Left ventricle myocardium inferior (tissue), 1 donor: ENCODE results near the gene GNAI3. TPM values are rescaled to one million over a fixed set of nuclear protein-coding genes. Genes with fewer than 3 reads are reported as not detected.

Experiments
- DNase-seq: peaks from one replicate; pipeline ENCODE4 v3.0.0-alpha.2; 2020
- H3K27ac ChIP-seq: fragments of 200-600 bp; replicated peaks from 2 replicates; pipeline ENCODE4 v1.8.0; 2021
- H3K27me3 ChIP-seq: fragments of 200-600 bp; 2 replicates; pipeline ENCODE4 v1.8.0; 2021; ENCODE audit warnings: low read depth
- H3K36me3 ChIP-seq: fragments of 200-600 bp; 2 replicates; pipeline ENCODE4 v1.8.0; 2021
- H3K4me1 ChIP-seq: fragments of 200-600 bp; 2 replicates; pipeline ENCODE4 v1.8.0; 2021
- H3K4me3 ChIP-seq: fragments of 200-600 bp; 2 replicates; pipeline ENCODE4 v1.8.0; 2021; ENCODE audit warnings: mild to moderate bottlenecking, moderate library complexity
- H3K9me3 ChIP-seq: fragments of 200-600 bp; replicated peaks from 2 replicates; pipeline ENCODE4 v1.8.0; 2021
- intact Hi-C: fragments of 100-400 bp; cut with micrococcal nuclease; formaldehyde crosslinking; loops from one replicate; pipeline ENCODE4 v1.11.0; 2022
- total RNA-seq: library from RNA; stranded (reverse); fragmentation: NEBNext Ultra II Directional; extraction: Animal tissue kit (Norgen Biotek cat#: 25700); gene quantifications from one replicate; pipeline ENCODE4 v1.2.1, GENCODE V29; 2021
- TF ChIP-seq, protein P1 (sequence below): fragments of 200-600 bp; IDR thresholded peaks from 2 replicates; pipeline ENCODE4 v1.8.0; 2021; ENCODE audit warnings: antibody characterized with exemption, mild to moderate bottlenecking, borderline replicate concordance
- donor health status: DM: no; HTN: yes; CAD: no; lungs with severe emphysema.

The GNAI3 gene
- total RNA-seq, 1 donor from 2014 or later = 2.0 TPM

DNA sequence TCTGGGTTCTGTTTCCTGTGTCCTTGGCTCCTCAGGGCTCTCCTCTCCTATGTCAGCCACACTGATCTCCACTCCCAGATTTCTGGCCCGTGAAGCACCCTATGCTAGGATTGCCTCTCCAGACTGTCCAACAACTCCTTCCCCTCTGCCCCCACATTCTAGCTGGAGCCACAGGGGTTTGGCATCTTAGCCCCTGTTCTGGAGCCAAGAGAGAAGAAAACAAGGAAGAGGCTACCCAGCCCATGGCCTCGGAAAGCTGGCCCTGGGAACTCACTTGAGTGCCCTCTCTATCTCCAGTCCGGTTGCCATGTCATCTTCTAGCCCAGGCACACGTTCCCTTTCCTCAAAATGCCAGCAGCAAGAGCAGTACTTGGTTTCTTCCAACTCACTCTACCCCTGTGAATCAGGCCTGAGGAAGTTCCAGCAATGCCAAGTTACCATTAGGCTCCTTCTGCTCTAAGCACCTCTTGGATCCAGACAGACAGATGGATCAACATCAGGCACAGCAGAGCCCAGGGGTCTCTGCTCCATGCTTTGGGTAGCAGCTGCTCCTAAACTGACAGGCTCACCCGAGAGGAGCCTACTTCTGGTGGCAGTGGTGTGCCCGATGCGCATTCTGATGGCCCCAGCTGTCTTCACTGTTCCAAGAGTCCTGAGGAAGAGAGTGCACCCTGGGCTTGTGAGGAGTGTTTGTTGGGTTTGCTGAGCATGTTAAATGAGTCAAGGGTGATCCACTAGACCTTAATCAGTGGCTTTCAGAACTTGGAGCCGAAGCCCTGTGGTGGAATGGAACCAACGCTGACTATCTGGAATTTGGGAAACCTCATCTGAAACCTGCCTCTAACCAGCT, 20.3 kb upstream of the GNAI3 start:
- no peaks in the 10 kb centered on the region for H3K36me3 ChIP-seq
- no peak overlapping the region for H3K4me3 ChIP-seq
- H3K4me1 ChIP-seq = peaks cover 34% of the 10 kb centered on the region
- TF ChIP-seq, protein P1, sequence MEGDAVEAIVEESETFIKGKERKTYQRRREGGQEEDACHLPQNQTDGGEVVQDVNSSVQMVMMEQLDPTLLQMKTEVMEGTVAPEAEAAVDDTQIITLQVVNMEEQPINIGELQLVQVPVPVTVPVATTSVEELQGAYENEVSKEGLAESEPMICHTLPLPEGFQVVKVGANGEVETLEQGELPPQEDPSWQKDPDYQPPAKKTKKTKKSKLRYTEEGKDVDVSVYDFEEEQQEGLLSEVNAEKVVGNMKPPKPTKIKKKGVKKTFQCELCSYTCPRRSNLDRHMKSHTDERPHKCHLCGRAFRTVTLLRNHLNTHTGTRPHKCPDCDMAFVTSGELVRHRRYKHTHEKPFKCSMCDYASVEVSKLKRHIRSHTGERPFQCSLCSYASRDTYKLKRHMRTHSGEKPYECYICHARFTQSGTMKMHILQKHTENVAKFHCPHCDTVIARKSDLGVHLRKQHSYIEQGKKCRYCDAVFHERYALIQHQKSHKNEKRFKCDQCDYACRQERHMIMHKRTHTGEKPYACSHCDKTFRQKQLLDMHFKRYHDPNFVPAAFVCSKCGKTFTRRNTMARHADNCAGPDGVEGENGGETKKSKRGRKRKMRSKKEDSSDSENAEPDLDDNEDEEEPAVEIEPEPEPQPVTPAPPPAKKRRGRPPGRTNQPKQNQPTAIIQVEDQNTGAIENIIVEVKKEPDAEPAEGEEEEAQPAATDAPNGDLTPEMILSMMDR = no peak
- no peak overlapping the region for H3K27ac ChIP-seq
- intact Hi-C loops = no loop called here
- H3K9me3 ChIP-seq = no peaks in the 10 kb centered on the region
- no peaks in the 10 kb centered on the region for H3K27me3 ChIP-seq
- no peak for DNase-seq

- Histone ChIP-seq H3K9me3 (no peaks in the 10 kb centered on the region), H3K27ac (no peak overlapping the region), H3K36me3 (no peaks in the 10 kb centered on the region), H3K4me3 (no peak overlapping the region), H3K4me1 (peaks cover 35% of the 10 kb centered on the region), H3K27me3 (no peaks in the 10 kb centered on the region)
- intact Hi-C loops = no loop called here
- TF ChIP-seq, protein P1 = no peak
- DNase-seq = no peak
These were observed 19.7 kb upstream of the GNAI3 start for GRCh38 chr1:109528712-109529111.

DNA sequence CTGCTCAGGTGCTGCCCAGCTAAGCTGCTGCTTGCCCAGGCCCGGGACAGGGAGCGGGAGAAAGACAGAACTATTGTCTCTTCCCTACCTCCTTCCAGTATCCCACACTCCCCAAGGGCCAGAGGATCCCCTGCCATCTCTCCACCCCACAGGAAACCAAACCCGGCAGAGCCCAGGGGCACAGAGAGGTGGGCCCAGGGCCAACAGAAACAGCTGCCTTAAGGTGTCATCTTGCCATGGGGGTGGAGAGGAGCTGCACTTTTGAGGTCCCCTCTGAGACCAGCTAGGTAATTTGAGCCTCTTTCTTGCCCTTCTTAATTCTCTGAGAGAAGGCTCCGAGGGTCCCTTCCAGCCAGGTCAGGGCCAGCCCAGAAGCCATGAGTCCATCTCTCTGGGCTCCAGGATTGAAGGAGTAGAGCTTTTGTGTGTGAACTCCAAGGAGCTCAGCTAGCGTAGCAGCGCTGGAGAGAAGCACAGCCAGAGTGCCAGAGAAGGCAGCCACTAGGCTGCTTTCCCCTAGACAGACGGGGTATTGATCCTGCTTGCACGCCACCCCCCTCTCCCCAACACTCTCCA, 18.4 kb upstream of the GNAI3 start:
- no peaks in the 10 kb centered on the region for H3K27me3 ChIP-seq
- no peak overlapping the region for H3K4me3 ChIP-seq
- intact Hi-C loops = no loop called here
- DNase-seq = no peak
- H3K4me1 ChIP-seq = peaks cover 37% of the 10 kb centered on the region
- H3K36me3 ChIP-seq = no peaks in the 10 kb centered on the region
- TF ChIP-seq, protein P1 = no peak
- H3K27ac ChIP-seq = peak overlapping the region; percentile 0
- no peaks in the 10 kb centered on the region for H3K9me3 ChIP-seq

- Histone ChIP-seq H3K36me3 (no peaks in the 10 kb centered on the region), H3K9me3 (no peaks in the 10 kb centered on the region), H3K4me1 (peaks cover 43% of the 10 kb centered on the region), H3K4me3 (no peak overlapping the region), H3K27me3 (no peaks in the 10 kb centered on the region), H3K27ac (peak overlapping the region; percentile 0)
- TF ChIP-seq, protein P1 = no peak
- no peak for DNase-seq
- intact Hi-C loops = no loop called here
These were observed 17.8 kb upstream of the GNAI3 start for GRCh38 chr1:109530457-109531087.

DNA sequence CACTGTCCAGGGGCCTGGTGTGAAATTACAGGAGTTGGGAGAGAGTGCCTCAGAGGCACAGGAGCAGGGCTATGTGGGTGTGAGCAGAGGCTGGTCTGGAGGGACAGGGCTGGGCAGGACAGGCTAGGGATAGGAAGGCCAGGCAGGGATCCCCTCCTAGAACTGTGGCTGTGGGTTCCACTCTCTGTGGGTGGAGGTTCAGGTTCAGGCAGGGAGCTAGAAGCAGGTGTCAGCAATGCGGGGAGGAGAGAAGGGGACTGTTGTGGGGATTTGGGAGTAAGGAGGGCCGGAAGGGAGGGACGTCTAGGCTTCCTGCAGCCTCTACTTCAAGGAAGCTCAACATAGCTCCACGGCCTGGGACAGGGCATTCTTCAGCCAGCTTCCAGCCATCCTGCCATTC, 17.0 kb upstream of the GNAI3 start:
- no peak overlapping the region for H3K4me3 ChIP-seq
- no peaks in the 10 kb centered on the region for H3K36me3 ChIP-seq
- H3K4me1 ChIP-seq = peaks cover 48% of the 10 kb centered on the region
- H3K27ac ChIP-seq = peak overlapping the region; percentile 80
- no peaks in the 10 kb centered on the region for H3K27me3 ChIP-seq
- intact Hi-C loops = no loop called here
- TF ChIP-seq, protein P1 = no peak
- no peak for DNase-seq
- no peaks in the 10 kb centered on the region for H3K9me3 ChIP-seq
